NCI-H1436 (cell line): ENCODE measurements around the gene VAV3.

Source experiments
- DNase-seq: peaks from one replicate; lab custom pipeline; 2025; lab: John Stamatoyannopoulos, UW

The VAV3 gene

GRCh38 chr1:107640207-107640606 is 324.8 kb downstream of the VAV3 start:
- DNase-seq: no peak

- no peak for DNase-seq
These were observed 327.9 kb downstream of the VAV3 start for GRCh38 chr1:107637101-107637500.

GRCh38 chr1:107633596-107633995 is 331.4 kb downstream of the VAV3 start:
- no peak for DNase-seq

- no peak for DNase-seq
These were observed 338.7 kb downstream of the VAV3 start for GRCh38 chr1:107626073-107626796.

GRCh38 chr1:107625405-107626029 is 339.5 kb downstream of the VAV3 start:
- no peak for DNase-seq

- DNase-seq: no peak
These were observed 341.5 kb downstream of the VAV3 start for GRCh38 chr1:107623431-107623830.

- no peak for DNase-seq
These were observed 342.0 kb downstream of the VAV3 start for GRCh38 chr1:107622966-107623365.

GRCh38 chr1:107622535-107622934 is 342.4 kb downstream of the VAV3 start:
- DNase-seq: no peak

- DNase-seq: no peak
These were observed 344.2 kb downstream of the VAV3 start for GRCh38 chr1:107620753-107621152.

GRCh38 chr1:107618539-107618938 is 346.4 kb downstream of the VAV3 start:
- DNase-seq: no peak

GRCh38 chr1:107617921-107618320 is 347.1 kb downstream of the VAV3 start:
- DNase-seq: no peak

GRCh38 chr1:107617456-107617855 is 347.5 kb downstream of the VAV3 start:
- no peak for DNase-seq

- DNase-seq: no peak
These were observed 355.2 kb downstream of the VAV3 start for GRCh38 chr1:107609808-107610207.

- DNase-seq: no peak
These were observed 360.2 kb downstream of the VAV3 start for GRCh38 chr1:107604825-107605224.

- no peak for DNase-seq
These were observed 364.3 kb downstream of the VAV3 start for GRCh38 chr1:107600607-107601160.

- DNase-seq: no peak
These were observed 365.8 kb downstream of the VAV3 start for GRCh38 chr1:107599220-107599619.

GRCh38 chr1:107597290-107597689 is 367.7 kb downstream of the VAV3 start:
- DNase-seq: no peak

GRCh38 chr1:107594536-107594935 is 370.4 kb downstream of the VAV3 start:
- no peak for DNase-seq

- DNase-seq: no peak
These were observed 371.3 kb downstream of the VAV3 start for GRCh38 chr1:107593501-107594209.

GRCh38 chr1:107590900-107591622 is 373.9 kb downstream of the VAV3 start:
- no peak for DNase-seq

- no peak for DNase-seq
These were observed 374.9 kb downstream of the VAV3 start for GRCh38 chr1:107590087-107590486.

- DNase-seq: no peak
These were observed 376.7 kb downstream of the VAV3 start for GRCh38 chr1:107588321-107588720.
